ENCODE results near the gene TCIRG1.

DNA sequence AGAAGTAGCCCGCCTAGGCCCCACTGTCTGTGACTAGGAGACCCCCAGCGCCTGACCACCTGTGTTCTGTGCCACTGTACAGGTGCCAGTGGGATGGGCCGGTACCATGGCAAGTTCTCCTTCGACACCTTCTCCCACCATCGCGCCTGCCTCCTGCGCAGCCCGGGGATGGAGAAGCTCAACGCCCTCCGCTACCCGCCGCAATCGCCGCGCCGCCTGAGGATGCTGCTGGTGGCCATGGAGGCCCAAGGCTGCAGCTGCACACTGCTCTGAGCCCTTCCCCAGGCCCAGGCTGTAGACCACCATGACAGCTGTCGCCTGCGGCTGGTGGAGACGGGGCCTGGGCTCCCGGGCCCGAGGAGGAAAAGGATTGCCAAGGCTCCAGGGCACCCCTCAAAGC lies 11.2 kb upstream of the TCIRG1 start:
- TF ChIP-seq POLR2AphosphoS5 (IDR thresholded peaks at IDR 0.05): no peak
- TF ChIP-seq, protein P1, sequence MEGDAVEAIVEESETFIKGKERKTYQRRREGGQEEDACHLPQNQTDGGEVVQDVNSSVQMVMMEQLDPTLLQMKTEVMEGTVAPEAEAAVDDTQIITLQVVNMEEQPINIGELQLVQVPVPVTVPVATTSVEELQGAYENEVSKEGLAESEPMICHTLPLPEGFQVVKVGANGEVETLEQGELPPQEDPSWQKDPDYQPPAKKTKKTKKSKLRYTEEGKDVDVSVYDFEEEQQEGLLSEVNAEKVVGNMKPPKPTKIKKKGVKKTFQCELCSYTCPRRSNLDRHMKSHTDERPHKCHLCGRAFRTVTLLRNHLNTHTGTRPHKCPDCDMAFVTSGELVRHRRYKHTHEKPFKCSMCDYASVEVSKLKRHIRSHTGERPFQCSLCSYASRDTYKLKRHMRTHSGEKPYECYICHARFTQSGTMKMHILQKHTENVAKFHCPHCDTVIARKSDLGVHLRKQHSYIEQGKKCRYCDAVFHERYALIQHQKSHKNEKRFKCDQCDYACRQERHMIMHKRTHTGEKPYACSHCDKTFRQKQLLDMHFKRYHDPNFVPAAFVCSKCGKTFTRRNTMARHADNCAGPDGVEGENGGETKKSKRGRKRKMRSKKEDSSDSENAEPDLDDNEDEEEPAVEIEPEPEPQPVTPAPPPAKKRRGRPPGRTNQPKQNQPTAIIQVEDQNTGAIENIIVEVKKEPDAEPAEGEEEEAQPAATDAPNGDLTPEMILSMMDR (IDR thresholded peaks at IDR 0.05): no peak
